Effector memory CD4-positive, alpha-beta T cell (primary cell): Measurements from ENCODE around the gene SSBP3.

Experiments
- DNase-seq, 3 donors: peaks; one replicate each; pipeline ENCODE4 v3.0.0-alpha.2; 2020
- H3K27ac ChIP-seq: 2 replicates; pipeline ENCODE4 v1.7.0; 2013; ENCODE audit warnings: mild to moderate bottlenecking, low read length, moderate library complexity; ENCODE audit not compliant: insufficient read depth, poor library complexity, severe bottlenecking
- H3K27me3 ChIP-seq: replicated peaks from 2 replicates; pipeline ENCODE4 v1.7.0; 2013; ENCODE audit warnings: mild to moderate bottlenecking, low read length; ENCODE audit not compliant: insufficient read depth, control insufficient read depth, poor library complexity, severe bottlenecking
- H3K36me3 ChIP-seq: 2 replicates; pipeline ENCODE4 v1.7.0; 2013; ENCODE audit warnings: mild to moderate bottlenecking, low read length, moderate library complexity; ENCODE audit not compliant: control insufficient read depth, insufficient read depth
- H3K4me1 ChIP-seq: 2 replicates; pipeline ENCODE4 v1.7.0; 2013; ENCODE audit warnings: low read length, mild to moderate bottlenecking; ENCODE audit not compliant: control insufficient read depth, insufficient read depth, poor library complexity, severe bottlenecking
- H3K4me3 ChIP-seq: 2 replicates; pipeline ENCODE4 v1.7.0; 2013; ENCODE audit warnings: low read length, low read depth, mild to moderate bottlenecking; ENCODE audit not compliant: insufficient read depth, poor library complexity, severe bottlenecking
- H3K9me3 ChIP-seq: 2 replicates; pipeline ENCODE4 v1.7.0; 2013; ENCODE audit warnings: mild to moderate bottlenecking, low read length, moderate library complexity; ENCODE audit not compliant: control insufficient read depth

The SSBP3 gene

DNA sequence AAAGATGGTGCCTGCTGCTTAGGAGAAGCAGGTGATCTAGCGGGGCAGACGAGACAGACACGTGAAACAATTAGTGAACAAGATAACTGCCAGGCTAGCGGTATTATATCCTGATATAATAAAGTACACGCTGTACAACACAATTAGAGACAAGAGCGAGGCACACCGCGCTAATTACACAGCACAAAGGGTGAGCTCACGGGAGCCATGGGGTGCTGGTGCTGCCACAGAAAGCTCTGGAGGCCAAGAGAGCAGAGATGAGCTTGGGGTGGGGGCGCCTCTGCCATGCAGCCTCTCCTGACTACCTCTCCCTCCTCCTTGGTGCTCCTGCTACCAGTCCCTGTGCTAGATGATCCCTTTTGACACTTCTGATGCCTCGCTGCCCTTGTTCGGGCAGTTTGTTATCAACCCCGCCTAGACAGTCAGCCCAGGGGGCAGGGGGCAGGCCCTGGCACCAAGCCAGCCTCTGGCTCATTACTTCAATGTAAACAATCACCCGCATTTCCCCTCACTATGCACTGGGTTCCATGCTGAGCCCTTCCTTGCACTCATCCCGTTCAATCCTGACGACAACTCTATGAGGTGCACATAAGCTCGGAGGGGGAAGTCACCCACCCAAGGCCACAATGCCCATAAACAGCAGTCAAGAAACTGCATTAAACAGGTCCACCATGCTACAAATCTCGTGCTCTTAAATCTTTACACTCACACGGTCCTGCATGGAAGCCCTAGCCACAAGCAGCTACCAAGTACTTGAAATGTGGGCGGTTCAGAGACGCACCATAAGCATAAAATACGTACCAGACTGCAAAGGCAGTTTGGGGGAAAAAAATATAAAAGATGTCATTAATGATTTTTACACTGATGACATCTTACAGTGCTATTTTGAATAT lies 103.0 kb downstream of the SSBP3 start:
- Histone ChIP-seq H3K4me1 (peaks cover 19% of the 10 kb centered on the region), H3K4me3 (no peak overlapping the region), H3K27me3 (no peaks in the 10 kb centered on the region), H3K9me3 (no peaks in the 10 kb centered on the region), H3K27ac (no peak overlapping the region), H3K36me3 (peaks cover 5% of the 10 kb centered on the region)
- no peak for DNase-seq

DNA sequence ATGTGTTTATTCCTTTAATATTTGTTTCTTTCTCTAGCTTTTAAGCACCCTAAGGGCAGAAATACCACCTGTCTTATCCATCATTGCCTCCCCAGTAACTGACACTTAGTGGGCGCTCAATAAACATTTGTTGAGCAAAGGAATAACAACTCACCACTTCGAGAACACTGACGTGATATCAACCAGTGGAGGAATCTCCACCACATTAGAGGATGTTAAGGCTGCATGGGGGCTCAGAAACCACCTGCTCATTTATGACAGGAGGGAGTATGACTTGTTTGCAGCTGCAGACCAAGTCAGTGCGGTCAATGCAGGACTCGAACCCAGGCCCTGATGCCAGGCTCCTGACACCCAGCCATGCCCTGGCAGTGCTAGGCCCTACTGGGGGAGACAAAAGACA lies 103.6 kb downstream of the SSBP3 start:
- Histone ChIP-seq H3K4me1 (peaks cover 20% of the 10 kb centered on the region), H3K27ac (no peak overlapping the region), H3K27me3 (no peaks in the 10 kb centered on the region), H3K4me3 (no peak overlapping the region), H3K36me3 (peaks cover 5% of the 10 kb centered on the region), H3K9me3 (no peaks in the 10 kb centered on the region)
- no peak for DNase-seq

DNA sequence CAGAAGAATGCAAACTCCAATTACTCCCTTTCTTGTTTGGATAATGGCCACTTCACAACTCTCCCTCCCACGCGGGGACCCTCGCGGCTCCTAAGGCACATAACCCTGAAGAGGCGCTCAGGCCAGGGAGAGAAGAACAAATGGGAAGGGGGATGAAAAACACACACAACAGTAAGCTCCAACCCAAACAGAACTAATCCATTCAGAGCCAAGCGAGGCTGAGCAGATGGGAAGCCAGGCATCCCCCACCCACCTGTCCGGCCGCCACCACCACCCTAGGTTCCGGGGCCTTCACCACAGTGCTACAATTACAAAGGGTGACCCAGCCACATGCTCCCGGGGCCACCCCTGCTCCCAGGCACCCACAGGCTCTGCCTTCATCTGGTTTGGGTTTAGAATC lies 104.7 kb downstream of the SSBP3 start:
- H3K4me3 ChIP-seq: no peak overlapping the region
- H3K36me3 ChIP-seq: peaks cover 5% of the 10 kb centered on the region
- H3K27ac ChIP-seq: no peak overlapping the region
- H3K4me1 ChIP-seq: peaks cover 20% of the 10 kb centered on the region
- no peaks in the 10 kb centered on the region for H3K9me3 ChIP-seq
- H3K27me3 ChIP-seq: no peaks in the 10 kb centered on the region
- DNase-seq: no peak

DNA sequence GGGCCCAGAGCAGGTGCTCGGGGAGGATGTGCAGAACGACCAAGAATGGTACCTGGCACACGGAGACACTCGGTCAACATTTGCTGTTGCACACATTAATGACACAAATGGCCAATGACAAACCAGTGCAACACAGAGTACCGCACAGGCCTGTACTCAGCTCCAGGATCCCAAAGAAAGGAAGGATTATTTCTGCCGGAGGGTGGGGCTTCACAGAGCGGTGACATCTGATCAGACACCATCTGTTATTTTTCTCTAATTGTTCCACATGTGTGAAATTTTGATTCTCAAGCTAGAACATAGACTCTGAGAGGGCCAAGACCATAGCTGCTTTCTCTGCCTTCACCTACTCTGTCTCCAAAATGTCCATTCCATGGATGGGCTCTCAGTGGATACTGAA lies 105.8 kb downstream of the SSBP3 start:
- H3K27me3 ChIP-seq: no peaks in the 10 kb centered on the region
- H3K9me3 ChIP-seq: no peaks in the 10 kb centered on the region
- peaks cover 5% of the 10 kb centered on the region for H3K36me3 ChIP-seq
- H3K4me3 ChIP-seq: no peak overlapping the region
- H3K27ac ChIP-seq: no peak overlapping the region
- DNase-seq: no peak
- peaks cover 20% of the 10 kb centered on the region for H3K4me1 ChIP-seq

DNA sequence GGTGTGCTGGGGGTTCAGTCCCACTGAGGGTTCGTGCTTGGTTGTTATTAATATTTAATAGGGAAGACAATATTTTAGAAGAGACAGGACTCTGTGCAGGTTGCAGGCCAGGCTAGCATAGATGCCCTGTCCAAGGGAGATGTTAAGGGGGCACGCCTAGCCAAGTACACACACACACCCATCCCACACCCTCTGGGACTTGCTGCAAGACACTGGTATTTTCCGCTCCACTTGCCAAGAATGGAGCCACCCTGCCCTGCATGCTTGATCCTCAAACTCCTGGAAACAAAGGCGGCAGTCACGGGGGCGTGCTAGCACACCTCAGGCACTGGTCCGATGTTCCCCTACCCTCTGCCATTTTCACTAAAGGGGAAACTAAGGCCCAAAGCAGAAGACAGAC lies 107.2 kb downstream of the SSBP3 start:
- no peaks in the 10 kb centered on the region for H3K9me3 ChIP-seq
- no peak for DNase-seq
- H3K27ac ChIP-seq: no peak overlapping the region
- no peak overlapping the region for H3K4me3 ChIP-seq
- H3K36me3 ChIP-seq: no peaks in the 10 kb centered on the region
- peaks cover 20% of the 10 kb centered on the region for H3K4me1 ChIP-seq
- no peaks in the 10 kb centered on the region for H3K27me3 ChIP-seq

DNA sequence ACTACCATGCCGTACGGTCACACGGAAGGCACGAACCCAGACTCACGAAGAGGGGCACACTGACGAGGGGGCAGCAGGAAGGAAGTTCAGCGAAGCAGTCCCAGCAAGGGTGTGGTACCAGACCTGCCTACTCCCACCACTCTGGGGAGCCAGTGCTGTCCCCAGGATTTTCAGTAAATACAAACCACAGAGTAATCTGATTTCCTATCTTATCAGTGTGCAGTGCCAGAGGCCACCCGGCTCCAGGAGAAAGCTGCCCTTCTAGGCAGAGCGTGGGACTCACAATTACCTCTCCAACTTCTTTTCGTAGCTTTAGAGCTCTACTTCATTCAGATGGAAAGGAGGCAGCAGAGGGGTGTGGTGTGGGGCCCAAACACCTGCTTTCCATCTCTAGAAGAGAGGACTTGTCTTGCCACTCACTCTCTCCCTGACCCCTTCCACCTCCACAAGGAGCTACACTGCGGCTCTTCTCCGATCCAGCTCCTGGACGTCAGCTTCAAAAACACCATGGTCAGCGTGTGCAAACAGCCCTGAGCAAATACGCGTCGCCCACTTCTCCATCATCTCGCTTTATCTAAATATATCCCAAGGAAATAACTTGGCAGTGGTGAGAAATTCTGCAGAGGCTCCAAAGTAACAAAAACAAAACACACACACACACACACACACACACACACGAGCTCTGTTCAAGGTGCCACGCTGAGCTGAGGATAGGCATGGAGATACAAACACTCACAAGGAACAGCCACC lies 107.7 kb downstream of the SSBP3 start:
- H3K4me3 ChIP-seq: no peak overlapping the region
- H3K4me1 ChIP-seq: peaks cover 20% of the 10 kb centered on the region
- no peak for DNase-seq
- H3K9me3 ChIP-seq: no peaks in the 10 kb centered on the region
- no peak overlapping the region for H3K27ac ChIP-seq
- H3K27me3 ChIP-seq: no peaks in the 10 kb centered on the region
- H3K36me3 ChIP-seq: no peaks in the 10 kb centered on the region

DNA sequence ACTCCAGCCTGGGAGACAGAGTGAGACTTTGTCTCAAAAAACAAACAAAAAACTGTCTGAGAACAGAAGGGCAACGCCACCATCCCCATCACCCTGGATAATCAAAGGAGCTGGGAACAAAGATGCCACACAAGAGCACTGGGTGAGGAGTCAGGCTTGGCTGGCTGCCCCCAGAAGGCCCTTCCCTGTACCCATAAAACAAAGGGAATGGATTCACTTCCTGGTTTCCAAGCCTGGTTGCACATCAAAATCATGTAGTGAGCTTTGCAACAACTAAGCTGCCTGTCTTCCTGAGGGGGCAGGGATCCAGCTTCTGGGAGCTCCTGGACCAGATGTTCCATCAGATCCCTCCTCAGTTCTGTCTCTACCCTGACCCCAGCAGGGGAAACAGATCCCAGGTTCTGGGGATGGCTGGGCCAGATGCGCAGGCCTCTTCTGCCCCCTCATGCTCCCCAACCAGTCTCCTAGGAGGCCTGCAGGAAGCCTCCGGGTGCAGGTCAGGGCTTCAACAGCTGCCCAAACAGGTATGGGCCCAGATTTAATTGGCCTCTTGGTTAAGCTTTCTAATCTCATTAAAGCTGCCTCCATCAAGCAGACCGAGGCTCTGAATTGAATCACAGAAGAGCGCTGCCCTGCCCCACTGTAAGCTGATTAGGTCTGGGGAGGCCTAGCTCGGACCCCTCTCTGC lies 108.5 kb downstream of the SSBP3 start:
- H3K9me3 ChIP-seq: no peaks in the 10 kb centered on the region
- H3K4me3 ChIP-seq: no peak overlapping the region
- H3K27me3 ChIP-seq: no peaks in the 10 kb centered on the region
- DNase-seq: no peak
- no peaks in the 10 kb centered on the region for H3K36me3 ChIP-seq
- H3K4me1 ChIP-seq: peaks cover 22% of the 10 kb centered on the region
- no peak overlapping the region for H3K27ac ChIP-seq

DNA sequence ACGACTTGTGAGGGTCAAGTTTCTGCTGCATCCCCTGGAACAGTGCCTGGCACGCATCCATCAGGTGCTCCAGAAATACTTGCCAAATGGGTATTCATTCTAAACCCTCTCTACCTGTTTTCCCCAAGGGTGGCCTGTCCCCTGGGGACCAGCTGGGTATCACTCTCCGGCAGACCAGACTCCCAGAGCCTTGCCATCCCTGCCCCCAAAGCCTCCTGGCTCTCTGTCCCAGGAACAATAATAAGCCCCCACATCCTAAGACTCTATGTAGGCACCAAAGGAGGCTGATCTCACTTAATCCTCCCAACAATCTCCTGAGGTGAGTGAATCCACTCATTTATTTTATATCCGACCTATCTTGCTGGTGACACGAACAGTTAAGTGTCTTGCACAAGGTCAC lies 109.5 kb downstream of the SSBP3 start:
- H3K27me3 ChIP-seq: no peaks in the 10 kb centered on the region
- H3K4me1 ChIP-seq: peaks cover 31% of the 10 kb centered on the region
- H3K36me3 ChIP-seq: no peaks in the 10 kb centered on the region
- no peaks in the 10 kb centered on the region for H3K9me3 ChIP-seq
- no peak overlapping the region for H3K4me3 ChIP-seq
- DNase-seq: no peak
- H3K27ac ChIP-seq: no peak overlapping the region

DNA sequence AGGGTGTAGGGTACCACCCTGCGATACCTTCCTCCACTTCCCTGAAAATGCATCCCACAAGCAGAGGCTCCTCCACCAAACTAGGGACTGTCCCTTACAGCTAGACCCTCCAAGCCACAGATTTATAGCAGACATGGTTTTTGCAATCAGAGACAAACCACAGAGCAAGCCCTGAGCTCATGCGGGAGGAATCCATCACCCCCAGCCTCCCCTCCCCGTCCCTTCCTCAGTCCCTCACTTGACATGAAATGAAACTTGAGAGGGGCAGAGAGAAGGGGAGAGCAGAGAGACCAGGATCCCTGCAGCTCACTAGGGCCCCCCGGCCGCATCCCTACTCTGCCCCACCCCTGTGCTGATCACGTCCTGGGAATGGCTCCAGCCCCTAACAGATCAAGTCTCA lies 111.3 kb downstream of the SSBP3 start:
- Histone ChIP-seq H3K27ac (no peak overlapping the region), H3K27me3 (no peaks in the 10 kb centered on the region), H3K4me3 (no peak overlapping the region), H3K9me3 (no peaks in the 10 kb centered on the region), H3K4me1 (peaks cover 30% of the 10 kb centered on the region), H3K36me3 (no peaks in the 10 kb centered on the region)
- no peak for DNase-seq
